SU-DHL-6 (cell line): ENCODE measurements around the gene AMY1B.
"Not testable (repeated sequence)": the region's sequence is repeated elsewhere in the genome, so short reads cannot be mapped to it uniquely, and the experiment has no call there.

Experiments used
- EZH2phosphoT487 ChIP-seq: fragments of 200-600 bp; sonication (generic), shearing (Covaris generic); conservative IDR thresholded peaks from 2 replicates; pipeline ENCODE4 v1.6.1; 2018; ENCODE audit warnings: mild to moderate bottlenecking, antibody characterized with exemption, low read length, moderate library complexity, mixed read lengths
- TF ChIP-seq, protein P1 (sequence below): fragments of 200-600 bp; sonication (generic); IDR thresholded peaks from one replicate; pipeline ENCODE4 v1.5.1; 2017; ENCODE audit warnings: antibody characterized with exemption, mild to moderate bottlenecking, low read length, moderate library complexity; ENCODE audit not compliant: insufficient read depth, poor library complexity, severe bottlenecking

DNA sequence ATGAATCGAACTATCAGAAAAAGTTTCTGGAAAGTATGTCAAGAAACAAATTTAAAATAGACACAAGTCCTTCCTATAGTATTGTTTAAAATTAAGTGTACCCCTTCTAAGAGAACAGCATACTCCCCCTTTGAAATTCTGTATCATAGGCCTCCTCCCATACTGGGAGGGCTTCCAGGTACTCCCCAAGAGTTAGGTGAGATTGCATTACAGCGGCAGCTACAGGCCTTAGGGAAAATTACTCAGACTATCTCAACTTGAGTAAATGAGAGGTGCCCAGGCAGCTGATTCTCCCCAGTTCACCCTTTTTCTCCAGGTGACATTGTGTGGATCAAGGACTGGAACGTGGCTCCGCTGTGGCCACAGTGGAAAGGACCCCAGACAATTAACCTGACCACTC, 5.2 kb upstream of the AMY1B start:
- TF ChIP-seq, protein P1, sequence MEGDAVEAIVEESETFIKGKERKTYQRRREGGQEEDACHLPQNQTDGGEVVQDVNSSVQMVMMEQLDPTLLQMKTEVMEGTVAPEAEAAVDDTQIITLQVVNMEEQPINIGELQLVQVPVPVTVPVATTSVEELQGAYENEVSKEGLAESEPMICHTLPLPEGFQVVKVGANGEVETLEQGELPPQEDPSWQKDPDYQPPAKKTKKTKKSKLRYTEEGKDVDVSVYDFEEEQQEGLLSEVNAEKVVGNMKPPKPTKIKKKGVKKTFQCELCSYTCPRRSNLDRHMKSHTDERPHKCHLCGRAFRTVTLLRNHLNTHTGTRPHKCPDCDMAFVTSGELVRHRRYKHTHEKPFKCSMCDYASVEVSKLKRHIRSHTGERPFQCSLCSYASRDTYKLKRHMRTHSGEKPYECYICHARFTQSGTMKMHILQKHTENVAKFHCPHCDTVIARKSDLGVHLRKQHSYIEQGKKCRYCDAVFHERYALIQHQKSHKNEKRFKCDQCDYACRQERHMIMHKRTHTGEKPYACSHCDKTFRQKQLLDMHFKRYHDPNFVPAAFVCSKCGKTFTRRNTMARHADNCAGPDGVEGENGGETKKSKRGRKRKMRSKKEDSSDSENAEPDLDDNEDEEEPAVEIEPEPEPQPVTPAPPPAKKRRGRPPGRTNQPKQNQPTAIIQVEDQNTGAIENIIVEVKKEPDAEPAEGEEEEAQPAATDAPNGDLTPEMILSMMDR = not testable (repeated sequence)
- not testable (repeated sequence) for TF ChIP-seq EZH2phosphoT487
